GM12878 (cell line): Measurements from ENCODE around the gene TP63. TPM values are rescaled to one million over a fixed set of nuclear protein-coding genes. Genes with fewer than 3 reads are reported as not detected.

Experiments used
- ATAC-seq: fragments of 200-7000 bp; cut with Tn5 transposase; 3 replicates; pipeline ENCODE4 v1.9.1; 2020; ENCODE audit warnings: mild to moderate bottlenecking, moderate library complexity
- BruUV-seq: library from RNA; stranded (reverse); fragments of 400-500 nt; replicated peaks from 2 replicates; lab custom pipeline; 2021; lab: Mats Ljungman, UMichigan
- CTCF ChIA-PET: fragments of 300-600 bp; sonication (Branson Sonifier 250); formaldehyde crosslinking; extraction: SDS; loops from one replicate; lab custom pipeline; 2021; ENCODE audit warnings: inconsistent platforms; lab: Yijun Ruan, JAX
- POLR2A ChIA-PET: fragments of 350-600 bp; formaldehyde crosslinking; extraction: SDS; loops from one replicate; lab custom pipeline; 2021; ENCODE audit warnings: inconsistent platforms; lab: Charles Lee
- RAD21 ChIA-PET: fragments of 300-600 bp; sonication (Branson Sonifier 250); formaldehyde crosslinking; loops from one replicate; lab custom pipeline; 2023; ENCODE audit warnings: antibody characterized with exemption; ENCODE audit not compliant: unreplicated experiment; lab: Charles Lee
- SMC1A ChIA-PET: fragments of 300-600 bp; sonication (Branson Sonifier 250); formaldehyde crosslinking; loops from one replicate; lab custom pipeline; 2023; ENCODE audit not compliant: unreplicated experiment, uncharacterized antibody; lab: Charles Lee
- DNase-seq: peaks from one replicate; pipeline ENCODE4 v3.0.0-alpha.2; 2011; ENCODE audit warnings: low read depth, low spot score
- FAIRE-seq: peaks from 3 replicates; lab custom pipeline; 2011; peaks lifted over from hg19 to GRCh38; lab: Jason Lieb, UNC
- H2AFZ ChIP-seq: 2 replicates; pipeline ENCODE4 v1.6.0; 2011; ENCODE audit warnings: low read depth, low read length, control low read depth; ENCODE audit not compliant: control insufficient read depth
- H3K27ac ChIP-seq: 2 replicates; pipeline ENCODE4 v1.5.1; 2011; ENCODE audit warnings: control low read depth; ENCODE audit not compliant: control insufficient read depth, insufficient read depth
- H3K27me3 ChIP-seq, 2 experiments: replicated peaks in 1 of 2; 2 replicates each; pipeline versions ENCODE4 v1.6.0 to v1.6.1; 2011; ENCODE audit warnings: low read length in 1 of 2; ENCODE audit not compliant: control insufficient read depth in 2 of 2, insufficient read depth in 2 of 2
- H3K36me3 ChIP-seq, 2 experiments: 2 replicates each; pipeline ENCODE4 v1.5.1; 2011; ENCODE audit warnings: low read length in 1 of 2; ENCODE audit not compliant: control insufficient read depth in 2 of 2, insufficient read depth in 2 of 2
- H3K4me1 ChIP-seq: 2 replicates; pipeline ENCODE4 v1.6.1; 2011; ENCODE audit warnings: mild to moderate bottlenecking, low read length, moderate library complexity, mixed read lengths; ENCODE audit not compliant: control insufficient read depth, insufficient read depth
- H3K4me2 ChIP-seq: 2 replicates; pipeline ENCODE4 v1.6.0; 2011; ENCODE audit warnings: control low read depth; ENCODE audit not compliant: control insufficient read depth, insufficient read depth
- H3K4me3 ChIP-seq: fragments of 200-600 bp; sonication (generic); 2 replicates; pipeline ENCODE4 v1.5.1; 2016
- H3K79me2 ChIP-seq: 2 replicates; pipeline ENCODE4 v1.6.0; 2011; ENCODE audit warnings: low read length; ENCODE audit not compliant: control insufficient read depth, insufficient read depth
- H3K9ac ChIP-seq: 2 replicates; pipeline ENCODE4 v1.8.0; 2011; ENCODE audit warnings: low read length, control low read depth, mixed read lengths; ENCODE audit not compliant: control insufficient read depth, insufficient read depth
- H3K9me3 ChIP-seq: replicated peaks from 3 replicates; pipeline ENCODE4 v1.5.1; 2011; ENCODE audit warnings: mild to moderate bottlenecking, low read length; ENCODE audit not compliant: control insufficient read depth, insufficient read depth
- H4K20me1 ChIP-seq: 2 replicates; pipeline ENCODE4 v1.6.0; 2011; ENCODE audit not compliant: control insufficient read depth, insufficient read depth
- BMI1 ChIP-seq: fragments of 450-650 bp; IDR thresholded peaks from 2 replicates; pipeline ENCODE4 v1.6.1; 2016; ENCODE audit warnings: mild to moderate bottlenecking, moderate library complexity, borderline replicate concordance
- EZH2 ChIP-seq: IDR thresholded peaks from 2 replicates; pipeline ENCODE4 v1.6.1; 2012; ENCODE audit warnings: low read depth, mild to moderate bottlenecking, control low read depth, inconsistent platforms, low read length, borderline replicate concordance; ENCODE audit not compliant: control insufficient read depth
- KDM1A ChIP-seq: fragments of 200-600 bp; sonication (generic); IDR thresholded peaks from 2 replicates; pipeline ENCODE4 v1.6.1; 2016; ENCODE audit warnings: borderline replicate concordance
- MTA2 ChIP-seq: fragments of 450-650 bp; IDR thresholded peaks from 2 replicates; pipeline ENCODE4 v1.6.1; 2016; ENCODE audit warnings: low read depth, mild to moderate bottlenecking, moderate library complexity
- MXI1 ChIP-seq: fragments of 150-350 bp; IDR thresholded peaks from 2 replicates; pipeline ENCODE4 v1.6.1; 2011; ENCODE audit warnings: low read depth, mild to moderate bottlenecking, inconsistent platforms, low read length, improper control_type of control experiment
- SREBF2 ChIP-seq: IDR thresholded peaks from 2 replicates; pipeline ENCODE4 v1.6.1; 2012; ENCODE audit warnings: mild to moderate bottlenecking, low read length
- TAF1 ChIP-seq: IDR thresholded peaks from 2 replicates; pipeline ENCODE4 v1.6.1; 2011; ENCODE audit warnings: mild to moderate bottlenecking, low read depth, low read length, borderline replicate concordance
- TBL1XR1 ChIP-seq: IDR thresholded peaks from 2 replicates; pipeline ENCODE4 v1.6.1; 2012; ENCODE audit warnings: low read depth, low read length, improper control_type of control experiment
- WGBS: methylation state at CpG from one replicate; pipeline ENCODE4 v1.1.6; 2016; ENCODE audit warnings: low lambda C conversion rate; ENCODE audit not compliant: insufficient replicate concordance, insufficient coverage; ENCODE audit errors: missing lambda C conversion rate; 5-methylcytosine and 5-hydroxymethylcytosine counted together
- in situ Hi-C: fragments of 300-500 bp; cut with MboI; formaldehyde crosslinking; loops from 9 replicates; pipeline ENCODE4 v1.14.3; 2018; ENCODE audit warnings: mixed read lengths
- intact Hi-C: fragments of 100-400 bp; cut with micrococcal nuclease; formaldehyde crosslinking; loops from one replicate; pipeline ENCODE4 v1.14.2; 2022; ENCODE audit not compliant: unreplicated experiment
- polyA plus RNA-seq, 11 experiments: library from polyadenylated mRNA; depleted of rRNA in 4 of 11; unstranded in 6 of 11; stranded (reverse) in 5 of 11; fragments of >200 nt; fragmentation: Nextera tagmentation in 4 of 11; fragmentation: Illumina TruSeq in 1 of 11; extraction: Ambion mirVana in 4 of 11; extraction: Trizol in 1 of 11; gene quantifications; 1 replicate in 1 of 11; 2 replicates in 10 of 11; pipeline versions ENCODE4 v1.2.1 to v1.2.3, GENCODE V29; 2011 to 2016; ENCODE audit warnings: inconsistent platforms in 2 of 11, missing spikeins in 2 of 11, low read depth in 1 of 11
- total RNA-seq, 4 experiments: library from RNA; depleted of rRNA in 3 of 4; stranded (reverse); fragments of >200 nt in 3 of 4; fragmentation: Illumina TruSeq in 1 of 4; extraction: Trizol in 1 of 4; gene quantifications; 2 replicates each; pipeline versions ENCODE4 v1.2.1 to v1.2.3, GENCODE V29; 2013 to 2021
- TF ChIP-seq, protein P1 (sequence below): fragments of 450-650 bp; IDR thresholded peaks from 2 replicates; pipeline ENCODE4 v1.6.1; 2018; ENCODE audit warnings: mild to moderate bottlenecking, low read depth, moderate library complexity; ENCODE audit not compliant: partially characterized antibody
- TF ChIP-seq, protein P2 (sequence below): IDR thresholded peaks from 2 replicates; pipeline ENCODE4 v1.6.1; 2011; ENCODE audit warnings: low read depth, mild to moderate bottlenecking, low read length, moderate library complexity, borderline replicate concordance; ENCODE audit errors: extremely low read depth
- TF ChIP-seq, protein P3 (sequence below): fragments of 450-650 bp; IDR thresholded peaks from 2 replicates; pipeline ENCODE4 v1.6.1; 2016; ENCODE audit warnings: mild to moderate bottlenecking

The TP63 gene
- total and polyA plus RNA-seq, 10 of the 15 experiments (the other 5 are each of a cell fraction or from before 2014, with no cell fraction given): 1.4 to 10.8 (median 6.2) TPM

DNA sequence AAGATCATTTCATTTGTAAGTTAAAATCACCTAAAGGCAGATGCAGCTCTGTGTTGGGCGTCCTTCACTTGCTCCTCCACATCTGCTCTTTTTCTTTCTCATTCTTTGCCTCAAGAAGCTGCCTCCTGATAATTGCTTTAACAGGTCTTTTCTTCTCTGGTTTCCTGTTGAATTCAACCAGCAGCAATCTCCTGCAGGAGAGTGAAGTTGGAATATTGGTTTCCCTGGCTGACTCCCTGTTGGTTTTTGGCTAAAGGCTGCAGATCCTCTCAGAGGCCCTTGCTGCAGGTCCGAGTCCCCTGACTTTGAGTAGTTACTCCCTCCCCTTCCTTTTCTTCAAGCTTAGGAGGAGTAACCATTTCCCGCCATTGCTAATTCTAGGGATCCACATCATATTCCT is 4.2 kb downstream of the TP63 start (continued):
- TF ChIP-seq, protein P1, sequence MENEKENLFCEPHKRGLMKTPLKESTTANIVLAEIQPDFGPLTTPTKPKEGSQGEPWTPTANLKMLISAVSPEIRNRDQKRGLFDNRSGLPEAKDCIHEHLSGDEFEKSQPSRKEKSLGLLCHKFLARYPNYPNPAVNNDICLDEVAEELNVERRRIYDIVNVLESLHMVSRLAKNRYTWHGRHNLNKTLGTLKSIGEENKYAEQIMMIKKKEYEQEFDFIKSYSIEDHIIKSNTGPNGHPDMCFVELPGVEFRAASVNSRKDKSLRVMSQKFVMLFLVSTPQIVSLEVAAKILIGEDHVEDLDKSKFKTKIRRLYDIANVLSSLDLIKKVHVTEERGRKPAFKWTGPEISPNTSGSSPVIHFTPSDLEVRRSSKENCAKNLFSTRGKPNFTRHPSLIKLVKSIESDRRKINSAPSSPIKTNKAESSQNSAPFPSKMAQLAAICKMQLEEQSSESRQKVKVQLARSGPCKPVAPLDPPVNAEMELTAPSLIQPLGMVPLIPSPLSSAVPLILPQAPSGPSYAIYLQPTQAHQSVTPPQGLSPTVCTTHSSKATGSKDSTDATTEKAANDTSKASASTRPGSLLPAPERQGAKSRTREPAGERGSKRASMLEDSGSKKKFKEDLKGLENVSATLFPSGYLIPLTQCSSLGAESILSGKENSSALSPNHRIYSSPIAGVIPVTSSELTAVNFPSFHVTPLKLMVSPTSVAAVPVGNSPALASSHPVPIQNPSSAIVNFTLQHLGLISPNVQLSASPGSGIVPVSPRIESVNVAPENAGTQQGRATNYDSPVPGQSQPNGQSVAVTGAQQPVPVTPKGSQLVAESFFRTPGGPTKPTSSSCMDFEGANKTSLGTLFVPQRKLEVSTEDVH: no peak
- TF ChIP-seq SREBF2: no peak
- TF ChIP-seq TBL1XR1: no peak
- TF ChIP-seq MXI1: no peak
- TF ChIP-seq MTA2: no peak

DNA sequence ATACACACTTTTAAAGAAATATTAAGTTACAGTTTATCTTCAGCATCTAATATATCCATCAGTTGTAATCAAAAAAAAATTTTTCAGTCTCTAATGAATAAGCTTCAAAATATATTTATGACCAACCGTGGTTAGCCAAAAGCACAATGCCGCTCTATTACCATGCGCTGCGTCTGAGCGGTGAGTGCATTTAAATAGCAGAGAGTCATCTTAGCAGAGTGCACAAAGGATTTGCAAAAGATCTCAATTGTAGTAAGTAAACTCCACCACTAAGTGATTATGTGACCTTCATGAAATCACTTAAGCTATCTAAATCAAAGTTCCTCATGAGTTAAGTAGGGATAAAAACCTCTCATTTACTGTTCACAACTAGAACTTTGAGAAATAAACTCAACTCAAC is 4.9 kb downstream of the TP63 start:
- TF ChIP-seq SREBF2 (no peak), TAF1 (no peak), BMI1 (no peak), EZH2 (no peak), KDM1A (no peak)
- TF ChIP-seq, protein P2, sequence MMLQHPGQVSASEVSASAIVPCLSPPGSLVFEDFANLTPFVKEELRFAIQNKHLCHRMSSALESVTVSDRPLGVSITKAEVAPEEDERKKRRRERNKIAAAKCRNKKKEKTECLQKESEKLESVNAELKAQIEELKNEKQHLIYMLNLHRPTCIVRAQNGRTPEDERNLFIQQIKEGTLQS: no peak
- TF ChIP-seq, protein P3, sequence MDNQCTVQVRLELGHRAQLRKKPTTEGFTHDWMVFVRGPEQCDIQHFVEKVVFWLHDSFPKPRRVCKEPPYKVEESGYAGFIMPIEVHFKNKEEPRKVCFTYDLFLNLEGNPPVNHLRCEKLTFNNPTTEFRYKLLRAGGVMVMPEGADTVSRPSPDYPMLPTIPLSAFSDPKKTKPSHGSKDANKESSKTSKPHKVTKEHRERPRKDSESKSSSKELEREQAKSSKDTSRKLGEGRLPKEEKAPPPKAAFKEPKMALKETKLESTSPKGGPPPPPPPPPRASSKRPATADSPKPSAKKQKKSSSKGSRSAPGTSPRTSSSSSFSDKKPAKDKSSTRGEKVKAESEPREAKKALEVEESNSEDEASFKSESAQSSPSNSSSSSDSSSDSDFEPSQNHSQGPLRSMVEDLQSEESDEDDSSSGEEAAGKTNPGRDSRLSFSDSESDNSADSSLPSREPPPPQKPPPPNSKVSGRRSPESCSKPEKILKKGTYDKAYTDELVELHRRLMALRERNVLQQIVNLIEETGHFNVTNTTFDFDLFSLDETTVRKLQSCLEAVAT: no peak
- DNase-seq (no peak), ATAC-seq (no peak), FAIRE-seq (no peak)
- in situ Hi-C loops: no loop called here
- intact Hi-C loops: no loop called here
- Histone ChIP-seq H3K27ac (no peak overlapping the region), H3K27me3 (no peaks in the 10 kb centered on the region), H3K79me2 (peaks cover 17% of the 10 kb centered on the region), H3K36me3 (no peaks in the 10 kb centered on the region), H3K9me3 (peaks cover 2% of the 10 kb centered on the region; the same call in 2 of the 3 replicates), H4K20me1 (no peaks in the 10 kb centered on the region), H3K9ac (no peak overlapping the region), H3K4me1 (peaks cover 8% of the 10 kb centered on the region; the same call in 1 of the 2 replicates), H2AFZ (no peak overlapping the region), H3K4me3 (no peak overlapping the region), H3K4me2 (no peak overlapping the region)
- ChIA-PET RAD21 (no interaction called here), SMC1A (interaction anchor here (0.7 to 3.2 kb wide), 8 partner anchors 9 to 273 kb away, joined by 3 to 13 read pairs (median 4); no protein-coding TSS in a partner anchor), CTCF (interaction anchor here (0.6 to 1.7 kb wide), 4 partner anchors 9 to 281 kb away, joined by 3 to 5 read pairs (median 3); no protein-coding TSS in a partner anchor), POLR2A (no interaction called here)
- 96% methylated on average over 5 of the region's 5 CpGs for WGBS
- BruUV-seq: no TSS peak
